ENCODE measurements around the gene C17orf113.

C17orf113 gene

DNA sequence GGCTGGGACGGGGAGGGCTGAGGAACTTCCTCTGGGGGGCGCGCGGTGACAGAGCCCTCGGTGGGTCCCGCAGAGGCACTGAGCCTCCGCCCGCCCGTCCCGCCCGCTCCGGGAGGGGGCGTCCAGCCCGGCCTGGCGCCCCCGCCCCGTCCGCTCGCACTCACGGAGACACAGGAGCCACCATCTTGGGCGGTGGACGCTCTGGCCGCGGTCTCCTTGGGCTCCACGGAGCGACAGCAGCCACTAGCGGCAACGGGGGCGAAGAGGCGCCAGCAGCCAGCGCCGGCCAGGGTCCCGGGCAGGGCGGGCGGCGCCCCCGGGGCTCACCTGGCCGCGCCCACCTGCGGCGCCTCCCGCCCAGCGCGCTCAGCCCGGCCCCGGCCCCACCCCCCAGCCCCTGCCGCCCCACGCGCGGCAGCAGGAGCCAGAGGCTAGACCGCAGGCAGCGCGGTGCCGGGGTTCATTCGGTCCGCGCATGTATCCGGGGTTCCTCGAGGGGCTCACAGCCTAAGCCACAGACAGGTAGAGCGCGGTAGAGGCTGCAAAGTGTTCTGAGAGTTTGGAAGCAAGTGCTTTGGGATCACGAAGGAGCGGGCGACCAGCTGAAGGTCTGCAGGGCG is at the start of gene C17orf113:
TSS of gene C17orf113 (minus strand) at position 209 of the 620 bp plus-strand sequence. CDS start 7,225 bp downstream, outside the sequence.
- DNase-seq (ENCODE audit: low read depth) = no peak

DNA sequence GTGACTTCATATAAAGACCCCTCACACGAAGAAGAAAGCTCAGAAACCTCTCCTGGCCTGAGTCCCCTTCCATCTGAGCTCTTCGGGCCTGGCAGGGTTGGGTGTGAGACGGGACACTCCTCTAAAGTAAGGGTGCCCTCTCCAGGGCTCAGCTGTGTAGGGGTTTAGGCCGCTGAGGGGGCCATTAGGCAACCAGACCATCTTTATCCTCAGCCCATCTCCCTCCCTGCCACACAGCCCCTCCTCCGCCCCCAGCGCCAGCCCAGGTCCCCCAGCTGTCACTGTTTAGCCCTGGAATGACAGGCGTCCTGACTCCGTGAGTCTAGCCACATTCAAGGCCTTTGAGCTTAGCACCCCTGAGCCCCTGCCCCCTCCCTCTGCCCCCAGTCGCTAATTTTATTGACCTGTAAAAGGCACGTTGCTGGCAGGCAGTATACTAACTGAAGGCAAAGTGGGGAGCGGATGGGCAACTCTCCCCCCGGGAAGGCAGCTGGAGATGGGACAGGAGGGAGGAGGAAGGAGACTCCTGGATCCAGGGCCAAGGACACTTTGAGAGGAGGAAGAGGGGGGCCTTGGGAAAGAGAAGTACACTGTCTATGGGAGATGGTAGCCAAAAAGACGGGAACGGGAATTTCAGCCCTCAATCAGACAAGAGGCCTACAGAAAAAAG is 48.5 kb upstream of the C17orf113 start:
- no peak for DNase-seq (ENCODE audit: low read depth)

DNA sequence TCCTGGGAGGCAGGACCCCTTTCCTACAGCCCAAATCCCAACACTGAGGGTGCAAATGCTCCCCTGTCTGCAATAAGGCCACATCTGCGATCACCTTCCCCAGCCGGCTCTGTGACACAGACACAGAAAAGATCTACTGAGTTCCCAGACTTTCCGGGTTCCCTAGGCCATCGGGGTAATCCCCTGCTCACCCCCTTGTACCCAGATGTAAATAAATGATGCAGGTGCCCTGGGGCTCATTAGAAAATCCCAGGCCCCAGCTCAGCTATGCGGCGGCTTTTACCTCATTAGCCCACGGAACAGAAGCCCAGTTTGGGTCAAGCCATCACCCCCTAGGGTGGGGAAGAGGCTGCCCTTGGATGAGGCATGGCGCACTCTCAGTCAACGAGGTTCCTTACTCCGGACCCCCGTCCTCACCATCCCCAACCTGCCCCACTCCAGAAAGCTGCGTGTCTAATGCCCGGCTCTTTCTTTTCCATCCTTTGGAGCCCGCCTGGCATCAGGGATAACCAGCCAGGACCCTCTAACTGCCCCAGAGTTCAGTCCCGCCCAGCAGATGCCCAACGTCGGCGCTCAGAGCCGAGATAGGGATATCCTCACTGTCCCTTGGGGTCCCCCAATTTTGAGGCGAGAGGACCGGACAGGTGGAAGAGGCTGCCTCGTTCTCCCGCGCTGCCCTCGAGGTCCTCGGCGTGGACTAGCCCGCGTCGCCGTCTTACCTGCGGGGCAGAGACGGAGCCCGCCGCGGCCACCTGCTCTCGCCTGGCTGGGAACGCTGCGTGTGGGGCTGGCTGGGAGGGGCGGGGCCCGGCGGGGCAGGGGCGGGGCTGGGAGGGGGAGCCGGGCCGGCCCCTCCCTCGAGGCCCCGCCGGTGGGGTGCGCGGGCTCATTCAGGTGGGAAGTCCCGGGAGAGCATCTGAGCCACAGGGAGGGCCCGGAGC is 47.6 kb upstream of the C17orf113 start, which contains the start of gene ZNF385C:
TSS of gene ZNF385C (minus strand) at position 783 of the 941 bp plus-strand sequence. CDS start 35,417 bp downstream, outside the sequence.
- no peak for DNase-seq (ENCODE audit: low read depth)

DNA sequence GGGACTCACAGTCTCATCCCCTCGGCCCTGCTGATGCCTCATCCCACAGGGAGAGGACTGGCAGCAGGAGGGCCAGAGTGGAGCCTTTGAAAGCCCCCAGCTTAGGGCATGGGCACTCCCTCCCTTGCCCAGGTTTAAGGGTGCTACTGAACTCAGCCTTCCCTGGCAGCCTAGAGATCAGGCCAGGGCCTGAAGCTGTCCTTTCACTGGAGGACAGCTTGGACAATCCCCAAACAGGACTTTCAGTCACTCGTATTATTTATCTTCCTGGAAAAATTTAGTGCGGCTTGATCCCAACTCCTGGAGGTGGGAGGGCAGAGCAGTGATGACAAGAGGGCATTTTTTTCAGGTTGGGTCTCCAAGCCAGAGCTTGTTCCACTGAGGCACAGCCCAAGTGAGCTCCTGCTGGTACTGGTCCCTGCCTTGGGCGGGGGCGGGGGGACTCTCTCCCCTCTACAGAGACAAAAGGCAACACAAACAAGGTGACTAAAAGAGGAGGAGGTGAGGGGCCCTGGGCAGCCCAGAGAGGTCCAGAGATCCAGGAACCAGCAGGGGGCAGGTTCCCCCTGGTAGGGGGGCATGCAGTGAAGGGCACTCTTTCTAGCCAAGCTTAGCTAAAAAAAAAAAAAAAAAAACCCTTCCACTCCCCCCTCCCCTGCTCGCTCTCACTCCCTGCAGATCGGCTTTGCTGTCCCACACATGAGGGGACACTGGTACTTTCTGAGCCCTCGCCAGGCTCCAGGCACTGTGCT is 46.1 kb upstream of the C17orf113 start:
- no peak for DNase-seq (ENCODE audit: low read depth)

DNA sequence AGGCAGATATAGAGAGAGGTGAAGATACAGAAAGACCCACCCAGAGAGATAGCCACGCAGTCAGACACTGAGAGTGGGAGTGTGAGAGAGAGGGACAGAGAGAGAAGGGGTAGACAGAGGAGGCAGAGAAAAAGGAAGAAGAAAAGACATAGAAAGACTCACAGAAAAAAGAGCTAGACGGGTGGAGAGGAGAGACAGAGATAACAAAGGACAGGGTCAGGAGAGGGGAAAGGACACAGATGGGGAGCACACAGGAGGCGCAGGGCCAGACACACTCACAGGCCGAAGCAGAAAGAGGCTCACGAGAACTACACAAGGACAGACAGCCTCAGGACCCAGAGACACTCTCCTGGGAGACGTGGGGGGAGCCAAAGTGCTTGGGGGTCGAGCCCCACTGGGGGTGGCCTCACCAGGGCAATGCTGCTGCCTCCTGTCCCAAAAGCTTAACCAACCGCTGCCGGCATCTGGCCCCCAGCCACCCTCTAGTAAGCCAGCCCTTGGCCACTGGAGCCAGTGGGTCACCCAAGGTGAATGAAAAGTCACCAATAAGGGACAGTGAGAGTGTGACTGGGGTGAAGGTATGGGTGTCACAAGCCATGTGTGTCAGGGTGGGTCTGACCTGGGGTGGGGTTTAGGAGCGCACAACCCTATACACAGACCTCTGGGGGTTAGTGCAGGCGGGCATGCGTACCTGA is 44.1 kb upstream of the C17orf113 start:
- DNase-seq (ENCODE audit: low read depth) = no peak

DNA sequence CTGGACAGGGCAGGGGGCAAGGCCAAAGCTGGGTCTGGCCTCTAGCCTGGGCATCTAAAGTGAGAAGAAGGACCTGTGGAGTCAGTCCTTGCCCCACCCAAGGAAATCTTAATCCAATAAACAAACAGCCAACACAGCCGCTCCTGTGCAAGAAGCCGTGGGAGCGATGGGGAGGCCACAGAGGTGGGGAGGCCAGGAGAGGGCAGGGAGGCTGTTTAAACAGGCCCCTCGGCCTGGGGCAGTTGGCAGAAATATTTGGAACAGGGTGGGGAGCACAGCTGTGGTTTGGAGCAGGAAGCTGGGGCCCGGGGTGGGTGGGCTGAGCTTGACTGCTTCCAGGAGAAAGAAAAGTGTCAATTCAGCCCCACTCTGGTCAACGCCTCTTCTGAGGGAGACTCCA is 42.5 kb upstream of the C17orf113 start:
- no peak for DNase-seq (ENCODE audit: low read depth)

DNA sequence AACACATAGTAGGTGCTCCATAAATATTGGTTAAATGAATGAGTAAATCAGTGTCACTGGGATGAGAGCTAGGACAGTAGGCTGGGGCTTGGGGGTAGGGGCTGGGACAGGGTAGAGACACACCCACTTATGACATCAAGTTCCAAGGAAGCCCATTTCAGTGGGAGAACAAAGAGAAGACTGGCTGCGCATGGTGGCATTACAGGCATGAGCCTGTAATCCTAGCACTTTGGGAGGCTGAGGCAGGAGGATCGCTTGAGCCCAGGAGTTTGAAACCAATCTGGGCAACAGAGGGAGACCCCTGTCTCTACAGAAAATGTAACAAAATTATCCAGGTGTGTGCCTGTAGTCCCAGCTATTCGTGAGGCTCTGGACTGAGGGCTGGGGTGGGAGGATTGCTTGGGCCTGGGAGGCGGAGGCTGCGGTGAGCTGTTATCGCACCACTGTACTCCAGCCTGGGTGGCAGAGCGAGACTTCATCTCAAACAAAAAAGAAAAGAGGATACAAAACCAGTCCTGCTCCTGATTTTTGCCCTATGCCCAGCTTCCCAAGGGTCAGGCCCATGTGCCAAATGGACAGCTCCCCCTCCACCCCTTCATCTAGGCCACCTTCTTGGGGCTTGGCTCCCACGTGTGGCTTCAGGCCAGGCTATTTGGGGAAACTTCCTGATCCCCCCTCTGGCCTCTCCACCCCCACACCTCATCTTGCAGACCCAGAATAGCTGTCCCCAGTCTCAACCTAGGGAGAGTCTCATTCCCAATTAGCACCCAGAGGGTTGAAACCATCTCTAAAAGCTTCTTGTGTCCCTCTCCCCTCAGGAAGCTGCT is 40.8 kb upstream of the C17orf113 start:
- DNase-seq (ENCODE audit: low read depth) = no peak

DNA sequence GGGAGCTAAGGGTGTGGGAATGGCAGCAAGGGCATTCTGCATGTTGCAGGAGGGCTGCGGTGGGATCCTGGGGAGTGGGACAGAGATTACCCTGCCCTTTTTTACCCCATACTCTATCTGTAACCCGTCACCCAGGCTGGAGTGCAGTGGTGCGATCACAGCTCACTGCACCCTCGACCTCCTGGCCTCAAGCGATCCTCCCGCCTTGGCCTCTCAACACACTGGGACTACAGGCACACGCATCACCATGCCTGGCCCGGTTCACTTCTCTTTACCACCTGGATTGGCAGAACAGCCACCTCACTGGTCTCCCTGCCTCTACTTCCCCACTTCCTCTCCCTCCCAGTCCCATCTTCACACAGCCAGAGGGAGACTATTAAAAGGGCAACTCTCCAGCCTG is 38.3 kb upstream of the C17orf113 start:
- DNase-seq (ENCODE audit: low read depth) = no peak

DNA sequence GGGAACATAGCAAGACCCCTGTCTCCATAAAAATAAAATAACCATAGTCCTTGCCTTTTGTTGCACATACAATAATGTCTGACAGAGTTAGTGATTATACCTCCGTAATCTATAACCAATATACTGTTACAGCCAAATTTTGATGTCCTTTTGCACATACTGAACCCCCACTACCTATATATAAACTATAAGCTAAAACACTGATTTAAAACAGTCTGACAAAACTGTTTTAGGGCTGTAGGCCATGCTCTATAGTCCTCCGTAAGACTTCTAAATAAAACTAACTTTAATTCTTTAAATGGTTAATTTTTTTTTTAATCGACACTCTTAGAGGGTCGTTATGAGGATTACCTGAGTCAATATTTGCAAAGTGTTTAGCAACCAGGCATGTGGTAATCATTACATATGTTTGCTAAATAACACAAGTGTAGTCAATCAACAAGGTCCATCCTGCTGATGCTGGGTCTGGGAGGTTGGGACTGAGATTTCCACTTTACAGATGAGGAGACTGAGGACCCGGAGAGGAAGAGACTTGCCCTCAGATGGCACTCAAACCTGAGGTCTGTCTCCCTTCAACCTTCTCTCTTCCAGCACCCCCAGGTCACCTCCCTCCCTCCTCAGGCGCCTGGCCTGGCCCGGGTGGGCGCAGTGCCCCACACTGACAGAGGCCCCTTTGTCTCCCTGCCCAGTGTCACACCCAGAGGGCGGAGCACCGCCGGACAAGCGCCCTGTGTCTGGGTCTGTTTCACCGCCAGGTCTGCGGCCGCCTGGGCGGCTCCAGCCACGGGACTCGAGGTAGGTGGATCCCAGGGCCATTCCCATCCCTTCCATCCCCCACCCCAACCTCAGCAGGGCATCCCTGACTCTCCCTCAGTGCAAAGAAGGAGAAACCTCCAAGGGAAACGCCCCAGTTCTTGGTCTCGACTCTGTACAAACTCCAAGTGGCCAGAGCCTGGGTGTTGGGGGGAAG is 37.6 kb upstream of the C17orf113 start:
- no peak for DNase-seq (ENCODE audit: low read depth)

DNA sequence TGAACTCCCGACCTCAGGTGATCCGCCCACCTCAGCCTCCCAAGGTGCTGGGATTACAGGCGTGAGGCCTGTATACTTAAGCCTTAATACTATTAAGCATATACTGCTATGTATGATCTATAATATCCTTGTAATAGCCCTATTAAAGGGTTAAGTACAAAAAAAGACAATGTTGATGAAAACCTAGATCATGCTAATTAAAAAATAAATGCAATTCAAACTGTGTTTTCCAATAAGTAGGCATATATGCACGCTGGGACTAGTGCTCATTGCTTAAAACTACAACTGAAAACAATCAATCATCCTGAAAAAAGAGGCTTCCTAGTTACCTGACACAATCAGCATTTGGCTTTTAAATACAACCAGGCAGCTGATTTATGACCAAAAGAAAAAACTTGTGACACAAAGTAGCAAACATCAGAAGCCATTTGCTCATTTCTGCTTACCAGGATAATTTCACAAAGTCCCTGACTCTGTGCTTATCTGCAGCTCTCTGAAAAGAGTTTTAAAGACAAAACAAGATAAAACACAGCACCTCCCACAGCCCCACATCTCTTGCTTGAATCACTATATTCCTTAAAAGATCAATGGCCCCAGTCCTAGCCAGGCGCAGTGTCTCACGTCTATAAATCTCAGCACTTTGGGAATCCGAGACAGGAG is 36.8 kb upstream of the C17orf113 start:
- DNase-seq (ENCODE audit: low read depth) = no peak

DNA sequence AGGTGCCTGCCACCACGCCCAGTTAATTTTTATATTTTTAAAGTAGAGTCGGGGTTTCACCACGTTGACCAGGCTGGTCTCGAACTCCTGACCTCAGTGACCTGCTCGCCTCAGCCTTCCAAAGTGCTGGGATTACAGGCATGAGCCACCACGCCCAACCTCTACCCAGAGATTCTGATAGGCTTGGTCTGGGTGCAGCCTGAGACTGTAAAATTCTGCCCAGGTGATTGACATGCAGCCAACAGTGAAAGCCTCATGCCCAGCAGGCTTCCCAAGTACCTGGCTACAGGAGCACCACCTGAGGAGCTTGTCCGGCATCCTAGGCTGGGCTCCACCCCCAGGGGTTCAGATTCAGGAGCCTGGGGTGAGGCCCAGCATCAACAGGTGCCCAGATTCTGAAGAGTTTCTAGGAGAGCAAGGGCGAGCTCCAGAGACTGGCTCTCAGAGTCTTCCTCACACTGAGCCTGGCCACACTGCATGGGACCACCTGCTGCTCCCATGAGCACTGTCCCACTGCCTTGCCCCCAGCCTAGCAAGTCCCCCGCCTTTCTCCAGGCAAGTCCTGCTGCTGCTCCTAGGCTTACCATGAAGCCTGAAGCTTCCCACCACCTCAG is 31.2 kb upstream of the C17orf113 start:
- no peak for DNase-seq (ENCODE audit: low read depth)

DNA sequence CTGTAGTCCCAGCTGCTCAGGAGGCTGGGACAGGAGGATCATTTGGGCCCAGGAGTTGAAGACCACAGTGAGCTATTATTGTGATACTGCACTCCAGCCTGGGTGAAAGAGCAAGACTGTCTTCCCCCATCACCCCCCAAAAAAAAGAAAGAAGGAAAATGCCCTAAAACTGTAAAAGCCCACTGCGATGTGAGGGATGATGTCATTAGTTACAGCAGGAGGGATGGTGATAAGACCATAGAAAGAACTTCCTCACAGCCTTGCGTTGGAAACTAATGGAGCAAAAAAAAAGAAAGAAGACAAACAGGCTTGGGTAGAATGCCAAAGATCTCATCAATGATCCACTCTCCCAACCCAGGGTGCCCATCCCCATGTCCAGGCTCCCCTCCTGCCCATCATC is 29.1 kb upstream of the C17orf113 start:
- no peak for DNase-seq (ENCODE audit: low read depth)

DNA sequence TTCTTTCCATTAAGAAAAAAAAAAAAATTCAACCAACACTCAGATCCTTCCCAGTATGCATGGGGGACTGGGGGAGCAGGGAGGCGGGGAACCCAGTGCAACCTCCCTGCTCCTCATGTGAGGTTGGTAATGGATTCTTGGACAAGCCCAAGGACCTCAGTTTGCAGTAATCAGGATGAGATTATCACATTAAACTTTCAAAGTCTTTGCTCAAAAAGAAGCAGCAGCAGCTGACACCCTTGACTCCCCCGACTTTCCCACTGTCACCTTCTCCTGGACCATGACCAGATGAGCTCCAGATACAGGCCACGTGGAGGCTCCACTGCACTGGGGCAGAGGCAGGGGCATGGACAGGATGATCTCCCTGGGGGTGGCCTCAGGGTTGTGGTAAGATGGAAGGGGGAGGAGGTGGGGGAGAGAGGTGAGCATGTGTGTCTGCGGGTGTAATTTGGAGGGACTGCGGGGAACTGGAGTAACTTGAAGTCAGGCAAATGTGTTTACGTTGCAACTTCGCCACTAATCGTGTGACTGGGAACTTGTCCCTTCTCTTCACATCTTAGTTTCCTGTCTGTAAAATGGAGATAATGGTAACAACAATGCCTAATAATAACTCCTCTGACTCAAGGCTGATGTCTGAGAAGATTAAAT is 28.1 kb upstream of the C17orf113 start:
- no peak for DNase-seq (ENCODE audit: low read depth)

DNA sequence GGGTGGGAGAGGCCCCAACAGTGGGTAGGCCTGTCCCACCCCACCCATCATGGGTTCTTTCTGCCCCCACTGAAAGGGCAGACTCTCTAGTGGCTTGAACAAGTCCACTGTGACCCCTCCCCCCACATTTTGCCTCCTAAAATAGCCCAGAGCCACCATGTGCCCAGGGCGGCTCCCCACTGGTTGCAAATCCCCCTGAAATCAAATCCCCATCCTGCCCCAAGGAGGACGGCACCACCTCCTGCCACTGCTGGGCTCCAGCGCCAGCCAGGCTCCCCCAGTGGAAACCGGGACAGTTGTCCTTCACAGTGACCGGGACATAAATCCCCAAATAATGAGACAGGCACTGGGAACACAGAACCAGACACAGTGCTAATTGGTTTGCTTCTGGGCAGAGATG is 27.4 kb upstream of the C17orf113 start:
- no peak for DNase-seq (ENCODE audit: low read depth)

DNA sequence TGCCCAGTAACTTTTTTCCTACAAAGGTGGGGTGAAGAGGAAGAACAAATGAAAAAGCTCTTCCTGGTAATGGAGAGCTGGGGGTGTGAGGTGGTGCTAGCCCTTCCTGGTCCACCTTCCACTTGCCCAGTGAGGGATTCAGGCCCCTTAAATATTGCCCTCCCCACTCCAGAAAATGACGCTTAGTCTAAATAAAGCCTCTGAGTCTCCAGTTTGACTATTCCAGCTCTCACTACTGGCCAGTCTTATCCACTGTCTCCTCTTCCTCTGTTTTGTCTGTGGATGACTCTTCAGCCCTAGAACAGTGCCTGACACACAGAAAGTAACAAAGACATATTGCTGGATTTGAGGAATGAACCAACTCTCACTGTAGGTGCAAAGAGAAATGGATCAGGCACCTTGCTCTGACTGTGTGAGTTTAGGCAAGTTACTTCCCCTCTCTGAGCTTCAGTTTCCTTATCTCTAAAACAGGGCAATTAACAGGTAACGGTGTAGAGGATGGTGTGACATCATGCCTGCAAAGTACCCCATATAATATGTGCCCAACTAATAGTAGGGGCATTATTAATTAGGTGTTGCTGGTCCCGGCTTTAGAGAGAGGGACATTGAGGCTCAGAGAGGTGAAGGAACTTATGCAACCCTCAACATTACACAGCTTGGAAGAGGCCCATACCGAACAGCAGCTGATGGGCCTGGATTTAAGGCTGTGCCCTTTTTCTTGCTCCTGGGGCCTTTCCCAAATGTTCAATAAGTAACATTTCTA is 26.6 kb upstream of the C17orf113 start:
- DNase-seq (ENCODE audit: low read depth) = no peak

DNA sequence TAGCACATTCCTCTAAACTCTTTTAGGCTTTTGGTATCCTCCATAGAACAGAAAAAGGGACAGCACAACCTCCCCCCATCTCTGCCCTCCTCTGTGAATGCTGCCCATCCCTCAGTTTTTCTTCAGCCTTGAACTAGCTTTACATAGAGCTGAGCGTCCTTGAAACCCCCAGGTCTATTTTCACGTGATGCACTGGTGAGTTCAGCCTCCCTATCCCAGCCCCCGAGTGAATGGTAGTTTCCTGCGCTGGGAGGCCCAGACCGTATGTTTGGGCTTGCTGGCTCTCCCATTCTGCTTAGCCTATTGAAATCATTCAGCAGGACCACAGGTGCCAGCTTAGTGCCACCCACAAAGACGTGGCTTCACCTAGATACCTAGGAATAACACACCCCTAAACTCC is 25.4 kb upstream of the C17orf113 start:
- no peak for DNase-seq (ENCODE audit: low read depth)

Measured in non-pigmented ciliary epithelial cell (primary cell).